SK-N-MC (cell line): Measurements from ENCODE around the gene BICD2.

Experiments
- EZH2 ChIP-seq: fragments of 200-600 bp; sonication (generic); IDR thresholded peaks from one replicate; pipeline ENCODE4 v1.6.1; 2017; ENCODE audit warnings: antibody characterized with exemption
- FOXP2 ChIP-seq: optimal IDR thresholded peaks from 2 replicates; pipeline ENCODE3; 2011; ENCODE audit warnings: mild to moderate bottlenecking, moderate library complexity; ENCODE audit not compliant: insufficient read depth; ENCODE audit errors: extremely low read length, control extremely low read depth
- POLR2AphosphoS5 ChIP-seq: IDR thresholded peaks from 2 replicates; pipeline ENCODE4 v1.6.1; 2012; ENCODE audit warnings: mild to moderate bottlenecking, low read depth, low read length, borderline replicate concordance

GRCh38 chr9:92770360-92770995 is 5.8 kb upstream of the BICD2 start:
- no peak for TF ChIP-seq POLR2AphosphoS5
- TF ChIP-seq EZH2 = no peak
- no peak for TF ChIP-seq FOXP2
